SK-N-SH treated with all-trans-retinoic acid at 6 μM for 48 hours (cell line): Measurements from ENCODE around the gene LSM12.

Source experiments
- ATAC-seq: fragments of 200-7000 bp; cut with Tn5 transposase; 3 replicates; pipeline ENCODE4 v1.9.1; 2020; ENCODE audit warnings: mild to moderate bottlenecking, moderate library complexity
- ARNTL ChIP-seq: fragments of 450-650 bp; formaldehyde crosslinking; IDR thresholded peaks from 2 replicates; pipeline ENCODE4 v1.5.0; 2020; ENCODE audit warnings: low read depth, mild to moderate bottlenecking, moderate library complexity, borderline replicate concordance
- BACH2 ChIP-seq: fragments of 250-450 bp; sonication (Bioruptor Pico); IDR thresholded peaks from 2 replicates; pipeline ENCODE4 v1.9.0; 2021; ENCODE audit warnings: mild to moderate bottlenecking, borderline replicate concordance
- CSDC2 ChIP-seq: fragments of 250-450 bp; sonication (Bioruptor Pico); IDR thresholded peaks from 2 replicates; pipeline ENCODE4 v1.5.0; 2020; ENCODE audit warnings: mild to moderate bottlenecking, moderate library complexity
- CSRNP3 ChIP-seq: fragments of 250-450 bp; sonication (Bioruptor Pico); IDR thresholded peaks from 2 replicates; pipeline ENCODE4 v1.5.1; 2021; ENCODE audit warnings: mild to moderate bottlenecking, moderate library complexity
- ESRRG ChIP-seq: fragments of 250-450 bp; sonication (Bioruptor Pico); IDR thresholded peaks from 2 replicates; pipeline ENCODE4 v1.6.1; 2021; ENCODE audit warnings: mild to moderate bottlenecking
- GLIS3 ChIP-seq: fragments of 250-450 bp; sonication (Bioruptor Pico); IDR thresholded peaks from 2 replicates; pipeline ENCODE4 v1.5.0; 2020; ENCODE audit warnings: mild to moderate bottlenecking, moderate library complexity
- OSR1 ChIP-seq: fragments of 250-450 bp; sonication (Bioruptor Pico); IDR thresholded peaks from 2 replicates; pipeline ENCODE4 v1.8.0; 2022; ENCODE audit warnings: moderate library complexity, mild to moderate bottlenecking, inconsistent platforms
- PATZ1 ChIP-seq: fragments of 250-450 bp; sonication (Bioruptor Pico); IDR thresholded peaks from 2 replicates; pipeline ENCODE4 v1.8.0; 2020; ENCODE audit warnings: mild to moderate bottlenecking, moderate library complexity, borderline replicate concordance
- POU6F1 ChIP-seq: fragments of 250-450 bp; sonication (Bioruptor Pico); IDR thresholded peaks from 2 replicates; pipeline ENCODE4 v1.8.0; 2021; ENCODE audit warnings: low read depth, mild to moderate bottlenecking, moderate library complexity, borderline replicate concordance
- PPARA ChIP-seq: fragments of 250-450 bp; sonication (Bioruptor Pico); IDR thresholded peaks from 2 replicates; pipeline ENCODE4 v1.5.0; 2020; ENCODE audit warnings: mild to moderate bottlenecking, borderline replicate concordance
- RARB ChIP-seq: fragments of 250-450 bp; sonication (Bioruptor Pico); IDR thresholded peaks from 2 replicates; pipeline ENCODE4 v1.8.0; 2021; ENCODE audit warnings: mild to moderate bottlenecking, moderate library complexity
- SNAI2 ChIP-seq: fragments of 250-450 bp; sonication (Bioruptor Pico); IDR thresholded peaks from 2 replicates; pipeline ENCODE4 v1.5.0; 2020; ENCODE audit warnings: mild to moderate bottlenecking, moderate library complexity
- TCF4 ChIP-seq: fragments of 250-450 bp; sonication (Bioruptor Pico); IDR thresholded peaks from 2 replicates; pipeline ENCODE4 v1.8.0; 2021; ENCODE audit warnings: mild to moderate bottlenecking, moderate library complexity, borderline replicate concordance
- TOX ChIP-seq: fragments of 250-450 bp; sonication (Bioruptor Pico); IDR thresholded peaks from 2 replicates; pipeline ENCODE4 v1.8.0; 2021; ENCODE audit warnings: mild to moderate bottlenecking, moderate library complexity, borderline replicate concordance
- TSHZ2 ChIP-seq: fragments of 250-450 bp; sonication (Bioruptor Pico); IDR thresholded peaks from 2 replicates; pipeline ENCODE4 v1.5.0; 2020; ENCODE audit warnings: mild to moderate bottlenecking, moderate library complexity
- ZC3H10 ChIP-seq: fragments of 250-450 bp; sonication (Bioruptor Pico); IDR thresholded peaks from 2 replicates; pipeline ENCODE4 v1.5.1; 2021; ENCODE audit warnings: mild to moderate bottlenecking, moderate library complexity
- ZFP3 ChIP-seq: fragments of 250-450 bp; sonication (Bioruptor Pico); IDR thresholded peaks from 2 replicates; pipeline ENCODE4 v1.5.0; 2020; ENCODE audit warnings: mild to moderate bottlenecking, moderate library complexity
- ZFP30 ChIP-seq: fragments of 450-650 bp; formaldehyde crosslinking; IDR thresholded peaks from 2 replicates; pipeline ENCODE4 v1.5.0; 2022; ENCODE audit warnings: mild to moderate bottlenecking, moderate library complexity
- ZNF565 ChIP-seq: fragments of 450-650 bp; formaldehyde crosslinking; conservative IDR thresholded peaks from 2 replicates; pipeline ENCODE4 v1.5.0; 2020; ENCODE audit warnings: low read depth, mild to moderate bottlenecking, moderate library complexity
- ZNF70 ChIP-seq: fragments of 450-650 bp; formaldehyde crosslinking; IDR thresholded peaks from 2 replicates; pipeline ENCODE4 v1.5.0; 2020; ENCODE audit warnings: mild to moderate bottlenecking, moderate library complexity
- ZNF8 ChIP-seq: fragments of 450-650 bp; formaldehyde crosslinking; IDR thresholded peaks from 2 replicates; pipeline ENCODE4 v1.5.0; 2020; ENCODE audit warnings: mild to moderate bottlenecking, moderate library complexity

LSM12 gene

GRCh38 chr17:44004761-44005526 lies 61.5 kb downstream of the LSM12 start:
- no peak for ATAC-seq
- TF ChIP-seq TSHZ2 (CRISPR knock-in tag) (no peak), ZNF8 (CRISPR knock-in tag) (no peak), CSRNP3 (CRISPR knock-in tag) (no peak), PATZ1 (CRISPR knock-in tag) (no peak), PPARA (CRISPR knock-in tag) (no peak), GLIS3 (no peak), SNAI2 (CRISPR knock-in tag) (no peak), CSDC2 (CRISPR knock-in tag) (no peak), BACH2 (CRISPR knock-in tag) (no peak), ZFP3 (CRISPR knock-in tag) (no peak), ZNF70 (no peak), RARB (CRISPR knock-in tag) (no peak), ZFP30 (CRISPR knock-in tag) (no peak), ESRRG (CRISPR knock-in tag) (no peak), ZC3H10 (CRISPR knock-in tag) (no peak), TCF4 (CRISPR knock-in tag) (no peak), ZNF565 (CRISPR knock-in tag) (no peak), TOX (CRISPR knock-in tag) (no peak), POU6F1 (CRISPR knock-in tag) (no peak)

- TF ChIP-seq ZNF8 (CRISPR knock-in tag) = no peak
- no peak for TF ChIP-seq CSDC2 (CRISPR knock-in tag)
- ATAC-seq = no peak
Observed at GRCh38 chr17:44004077-44004760, 62.3 kb downstream of the LSM12 start, which contains the start of gene NAGS. Gene NAGS, plus strand, starts transcription at chr17:44004622. Its CDS starts 42 bp downstream, at chr17:44004664.

GRCh38 chr17:44002141-44002848 lies 64.2 kb downstream of the LSM12 start:
- TF ChIP-seq GLIS3 = no peak
- TF ChIP-seq ZFP30 (CRISPR knock-in tag) = no peak
- no peak for TF ChIP-seq ZNF565 (CRISPR knock-in tag)
- TF ChIP-seq OSR1 = no peak
- TF ChIP-seq ZNF70 = no peak
- no peak for TF ChIP-seq ZNF8 (CRISPR knock-in tag)
- no peak for TF ChIP-seq ESRRG (CRISPR knock-in tag)
- TF ChIP-seq PPARA (CRISPR knock-in tag) = no peak
- no peak for TF ChIP-seq ARNTL (CRISPR knock-in tag)
- ATAC-seq = no peak
